ENCODE data around the gene TPGS1. TPM values are rescaled to one million over a fixed set of nuclear protein-coding genes. Genes with fewer than 3 reads are reported as not detected.
"Not testable (repeated sequence)": the region's sequence is repeated elsewhere in the genome, so short reads cannot be mapped to it uniquely, and the experiment has no call there.

The TPGS1 gene
- total and polyA plus RNA-seq, 2 experiments from 2014 or later, result 56.2 to 67.1 TPM

DNA sequence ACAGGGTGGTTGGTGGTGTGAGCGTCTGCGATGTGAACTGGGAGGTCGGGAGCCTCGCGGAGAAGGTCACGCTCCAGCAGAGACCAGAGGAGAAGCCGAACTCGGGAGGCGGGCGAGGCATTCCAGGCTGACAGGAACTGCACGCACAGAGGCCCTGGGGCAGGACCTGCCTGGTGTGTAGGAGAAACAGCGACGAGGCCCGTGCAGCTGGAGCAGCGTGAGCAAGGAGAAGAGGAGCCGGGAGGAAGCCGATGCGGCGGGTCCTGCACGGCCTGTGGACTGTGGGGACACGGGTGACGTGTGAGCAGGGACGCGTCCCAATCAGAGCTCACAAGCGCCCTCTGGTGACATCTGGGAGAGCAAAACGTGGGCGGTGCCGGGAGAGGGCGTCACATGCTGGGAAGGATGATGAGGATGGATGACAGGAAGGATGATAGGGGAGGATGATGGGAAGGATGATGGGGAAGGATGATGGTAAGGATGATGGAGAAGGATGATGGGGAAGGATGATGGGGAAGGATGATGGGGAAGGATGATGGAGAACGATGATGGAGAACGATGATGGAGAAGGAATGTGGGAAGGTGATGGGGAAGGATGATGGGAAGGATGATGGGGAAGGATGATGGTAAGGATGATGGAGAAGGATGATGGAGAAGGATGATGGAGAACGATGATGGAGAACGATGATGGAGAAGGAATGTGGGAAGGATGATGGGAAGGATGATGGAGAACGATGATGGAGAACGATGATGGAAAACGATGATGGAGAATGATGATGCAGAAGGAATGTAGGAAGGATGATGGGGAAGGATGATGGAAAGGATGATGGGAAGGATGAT, 27.1 kb upstream of the TPGS1 start:
- H3K4me1 ChIP-seq (ENCODE audit: low read depth), result no peaks in the 10 kb centered on the region
- DNase-seq (ENCODE audit: low read depth in 1 of 2, low spot score in 1 of 2), result peak; percentile 58 to 84
- H3K9me3 ChIP-seq (ENCODE audit: low read depth), result no peaks in the 10 kb centered on the region
- H3K4me3 ChIP-seq, result no peak overlapping the region
- no peaks in the 10 kb centered on the region for H3K27me3 ChIP-seq
- TF ChIP-seq, protein P1, sequence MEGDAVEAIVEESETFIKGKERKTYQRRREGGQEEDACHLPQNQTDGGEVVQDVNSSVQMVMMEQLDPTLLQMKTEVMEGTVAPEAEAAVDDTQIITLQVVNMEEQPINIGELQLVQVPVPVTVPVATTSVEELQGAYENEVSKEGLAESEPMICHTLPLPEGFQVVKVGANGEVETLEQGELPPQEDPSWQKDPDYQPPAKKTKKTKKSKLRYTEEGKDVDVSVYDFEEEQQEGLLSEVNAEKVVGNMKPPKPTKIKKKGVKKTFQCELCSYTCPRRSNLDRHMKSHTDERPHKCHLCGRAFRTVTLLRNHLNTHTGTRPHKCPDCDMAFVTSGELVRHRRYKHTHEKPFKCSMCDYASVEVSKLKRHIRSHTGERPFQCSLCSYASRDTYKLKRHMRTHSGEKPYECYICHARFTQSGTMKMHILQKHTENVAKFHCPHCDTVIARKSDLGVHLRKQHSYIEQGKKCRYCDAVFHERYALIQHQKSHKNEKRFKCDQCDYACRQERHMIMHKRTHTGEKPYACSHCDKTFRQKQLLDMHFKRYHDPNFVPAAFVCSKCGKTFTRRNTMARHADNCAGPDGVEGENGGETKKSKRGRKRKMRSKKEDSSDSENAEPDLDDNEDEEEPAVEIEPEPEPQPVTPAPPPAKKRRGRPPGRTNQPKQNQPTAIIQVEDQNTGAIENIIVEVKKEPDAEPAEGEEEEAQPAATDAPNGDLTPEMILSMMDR (IDR thresholded peaks at IDR 0.05; ENCODE audit: low read depth, low read length), result peak; percentile 60
- H3K36me3 ChIP-seq, result no peaks in the 10 kb centered on the region
- H3K27ac ChIP-seq, result no peak overlapping the region

GRCh38 chr19:481100-481499, 26.2 kb upstream of the TPGS1 start:
- not testable (repeated sequence) for H3K4me3 ChIP-seq; H3K27ac ChIP-seq; H3K9me3 ChIP-seq (ENCODE audit: low read depth)

GRCh38 chr19:482186-483041, 24.9 kb upstream of the TPGS1 start:
- H3K27ac ChIP-seq, result no peak overlapping the region
- H3K36me3 ChIP-seq, result no peaks in the 10 kb centered on the region
- H3K9me3 ChIP-seq (ENCODE audit: low read depth), result no peaks in the 10 kb centered on the region
- TF ChIP-seq, protein P1 (IDR thresholded peaks at IDR 0.05; ENCODE audit: low read depth, low read length), result no peak
- H3K4me1 ChIP-seq (ENCODE audit: low read depth), result no peaks in the 10 kb centered on the region
- DNase-seq (ENCODE audit: low read depth in 1 of 2, low spot score in 1 of 2), result peak in 1 of 2 donors; percentile 47
- H3K4me3 ChIP-seq, result no peak overlapping the region
- no peaks in the 10 kb centered on the region for H3K27me3 ChIP-seq

More at GRCh38 chr19:481100-481499, 26.2 kb upstream of the TPGS1 start:
- DNase-seq (ENCODE audit: low read depth in 1 of 2, low spot score in 1 of 2); H3K36me3 ChIP-seq; H3K27me3 ChIP-seq; H3K4me1 ChIP-seq (ENCODE audit: low read depth): not testable (repeated sequence)

- no peaks in the 10 kb centered on the region for H3K4me1 ChIP-seq (ENCODE audit: low read depth)
- no peak for DNase-seq (ENCODE audit: low read depth in 1 of 2, low spot score in 1 of 2)
- no peak overlapping the region for H3K4me3 ChIP-seq
- TF ChIP-seq, protein P1 (IDR thresholded peaks at IDR 0.05; ENCODE audit: low read depth, low read length), result no peak
- H3K9me3 ChIP-seq (ENCODE audit: low read depth), result no peaks in the 10 kb centered on the region
- H3K27me3 ChIP-seq, result no peaks in the 10 kb centered on the region
- no peaks in the 10 kb centered on the region for H3K36me3 ChIP-seq
- H3K27ac ChIP-seq, result no peak overlapping the region
Measured at GRCh38 chr19:483332-484072, 23.8 kb upstream of the TPGS1 start.

- DNase-seq (ENCODE audit: low read depth in 1 of 2, low spot score in 1 of 2), result no peak
- Histone ChIP-seq H3K27me3 (no peaks in the 10 kb centered on the region), H3K9me3 (ENCODE audit: low read depth) (no peaks in the 10 kb centered on the region), H3K4me1 (ENCODE audit: low read depth) (no peaks in the 10 kb centered on the region), H3K4me3 (no peak overlapping the region), H3K36me3 (no peaks in the 10 kb centered on the region), H3K27ac (no peak overlapping the region)
- TF ChIP-seq, protein P1 (IDR thresholded peaks at IDR 0.05; ENCODE audit: low read depth, low read length), result no peak
Measured at GRCh38 chr19:484494-484893, 22.8 kb upstream of the TPGS1 start.

All from cardiac muscle cell (in vitro differentiated cells and primary cell).